Keratinocyte (primary cell): ENCODE results near the gene ANKDD1B. TPM values are rescaled to one million over a fixed set of nuclear protein-coding genes. Genes with fewer than 3 reads are reported as not detected.
A peak's percentile ranks its signal among the peaks of the same experiment; 100 is the strongest.

ENCODE experiments used
- DNase-seq: peaks from one replicate; pipeline ENCODE4 v3.0.0-alpha.2; 2011; ENCODE audit warnings: low read depth, missing footprints, low spot score
- FAIRE-seq: peaks from 2 replicates; lab custom pipeline; 2011; peaks lifted over from hg19 to GRCh38; lab: Jason Lieb, UNC
- H2AFZ ChIP-seq: 2 replicates; pipeline ENCODE4 v1.6.0; 2012; ENCODE audit warnings: low read length, control low read depth, inconsistent platforms; ENCODE audit not compliant: control insufficient read depth
- H3K27ac ChIP-seq: 2 replicates; pipeline ENCODE4 v1.5.1; 2011; ENCODE audit warnings: low read length; ENCODE audit not compliant: control insufficient read depth, insufficient read depth
- H3K27me3 ChIP-seq: 3 replicates; pipeline ENCODE4 v1.6.0; 2011; ENCODE audit warnings: low read length; ENCODE audit not compliant: control insufficient read depth, insufficient read depth; ENCODE audit errors: extremely low read depth
- H3K36me3 ChIP-seq, 2 experiments: 2 replicates in 1 of 2; 3 replicates in 1 of 2; pipeline ENCODE4 v1.5.1; 2011; ENCODE audit warnings: low read length in 2 of 2, mild to moderate bottlenecking in 1 of 2; ENCODE audit not compliant: control insufficient read depth in 2 of 2, insufficient read depth in 2 of 2; ENCODE audit errors: extremely low read depth in 1 of 2
- H3K4me1 ChIP-seq: 3 replicates; pipeline ENCODE4 v1.5.1; 2011; ENCODE audit warnings: low read length; ENCODE audit not compliant: control insufficient read depth, insufficient read depth; ENCODE audit errors: extremely low read depth
- H3K4me2 ChIP-seq: 3 replicates; pipeline ENCODE4 v1.6.0; 2011; ENCODE audit warnings: low read depth, low read length; ENCODE audit not compliant: control insufficient read depth, insufficient read depth; ENCODE audit errors: extremely low read depth
- H3K4me3 ChIP-seq, 3 experiments: fragments of 200-600 bp in 1 of 3; sonication (generic) in 1 of 3; 2 replicates in 2 of 3; 3 replicates in 1 of 3; pipeline ENCODE4 v1.5.1; 2011 to 2016; ENCODE audit warnings: low read length in 3 of 3, mild to moderate bottlenecking in 3 of 3, control low read depth in 2 of 3, inconsistent platforms in 1 of 3, low read depth in 1 of 3, mixed read lengths in 1 of 3, mixed run types in 1 of 3, moderate library complexity in 1 of 3; ENCODE audit not compliant: control insufficient read depth in 2 of 3, insufficient read depth in 2 of 3; ENCODE audit errors: extremely low read depth in 1 of 3
- H3K79me2 ChIP-seq: 2 replicates; pipeline ENCODE4 v1.6.0; 2012; ENCODE audit warnings: low read length; ENCODE audit not compliant: control insufficient read depth, insufficient read depth
- H3K9ac ChIP-seq: 3 replicates; pipeline ENCODE4 v1.6.0; 2011; ENCODE audit warnings: low read length; ENCODE audit not compliant: control insufficient read depth, insufficient read depth; ENCODE audit errors: extremely low read depth
- H3K9me1 ChIP-seq: 3 replicates; pipeline ENCODE4 v1.6.0; 2011; ENCODE audit warnings: low read length; ENCODE audit not compliant: control insufficient read depth, insufficient read depth; ENCODE audit errors: extremely low read depth
- H3K9me3 ChIP-seq: 2 replicates; pipeline ENCODE4 v1.5.1; 2012; ENCODE audit warnings: low read depth, low read length; ENCODE audit not compliant: control insufficient read depth
- H4K20me1 ChIP-seq: 3 replicates; pipeline ENCODE4 v1.6.0; 2011; ENCODE audit warnings: low read length; ENCODE audit not compliant: control insufficient read depth, insufficient read depth; ENCODE audit errors: extremely low read depth
- EZH2 ChIP-seq: IDR thresholded peaks from one replicate; pipeline ENCODE4 v1.6.1; 2012; ENCODE audit warnings: inconsistent platforms, mild to moderate bottlenecking, low read length, moderate library complexity
- dilution Hi-C: fragments of 300-500 bp; cut with MboI; formaldehyde crosslinking; loops from one replicate; pipeline ENCODE4 v1.7.0; 2020; ENCODE audit warnings: low sequenced_read_pairs; ENCODE audit not compliant: extremely low pct_ligation_motif_present
- polyA plus RNA-seq, 5 experiments: library from polyadenylated mRNA; depleted of rRNA in 3 of 5; stranded (reverse) in 3 of 5; stranded (forward) in 1 of 5; unstranded in 1 of 5; fragments of >200 nt; gene quantifications; 1 replicate in 1 of 5; 2 replicates in 3 of 5; 3 replicates in 1 of 5; pipeline versions ENCODE4 v1.2.1 to v1.2.3, GENCODE V29; 2011 to 2012; ENCODE audit warnings: missing spikeins in 2 of 5, low read depth in 1 of 5, low replicate concordance in 1 of 5
- TF ChIP-seq, protein P1 (sequence below), 3 experiments: IDR thresholded peaks in 1 of 3; conservative IDR thresholded peaks in 1 of 3; optimal IDR thresholded peaks in 1 of 3; 2 replicates in 2 of 3; 3 replicates in 1 of 3; pipeline versions ENCODE3 to v1.5.1; 2011; ENCODE audit warnings: low read length in 3 of 3, mild to moderate bottlenecking in 3 of 3, moderate library complexity in 2 of 3, control low read depth in 1 of 3, inconsistent platforms in 1 of 3; ENCODE audit not compliant: insufficient read depth in 2 of 3; ENCODE audit errors: extremely low read depth in 1 of 3

ANKDD1B gene
- polyA plus RNA-seq, 1 donor (not counting 4 experiments of a cell fraction or from before 2014, with no cell fraction given): 1.1 TPM

DNA sequence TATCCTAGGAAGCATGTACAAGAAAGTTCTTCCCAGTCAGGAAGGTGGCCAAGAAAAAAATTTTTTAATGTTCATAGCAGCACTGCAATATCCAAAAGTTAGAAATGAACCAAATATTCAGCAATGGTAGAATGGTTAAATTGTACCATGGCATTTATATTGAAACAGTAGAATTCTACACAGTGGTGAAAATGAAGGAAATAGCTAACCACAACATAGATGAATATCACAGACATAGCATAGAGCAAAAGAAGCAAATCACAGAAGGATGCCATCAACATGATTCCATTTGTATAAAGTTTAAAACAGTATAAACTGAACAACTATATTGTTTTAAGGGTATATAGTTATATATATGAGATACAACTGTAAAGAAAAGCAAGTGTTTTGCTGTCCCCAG lies 10.7 kb upstream of the ANKDD1B start:
- H2AFZ ChIP-seq: no peak overlapping the region
- no peaks in the 10 kb centered on the region for H3K9me1 ChIP-seq
- H3K4me2 ChIP-seq: no peak overlapping the region
- FAIRE-seq: no peak
- H3K4me1 ChIP-seq: peaks cover 34% of the 10 kb centered on the region
- TF ChIP-seq EZH2: no peak
- TF ChIP-seq, protein P1, sequence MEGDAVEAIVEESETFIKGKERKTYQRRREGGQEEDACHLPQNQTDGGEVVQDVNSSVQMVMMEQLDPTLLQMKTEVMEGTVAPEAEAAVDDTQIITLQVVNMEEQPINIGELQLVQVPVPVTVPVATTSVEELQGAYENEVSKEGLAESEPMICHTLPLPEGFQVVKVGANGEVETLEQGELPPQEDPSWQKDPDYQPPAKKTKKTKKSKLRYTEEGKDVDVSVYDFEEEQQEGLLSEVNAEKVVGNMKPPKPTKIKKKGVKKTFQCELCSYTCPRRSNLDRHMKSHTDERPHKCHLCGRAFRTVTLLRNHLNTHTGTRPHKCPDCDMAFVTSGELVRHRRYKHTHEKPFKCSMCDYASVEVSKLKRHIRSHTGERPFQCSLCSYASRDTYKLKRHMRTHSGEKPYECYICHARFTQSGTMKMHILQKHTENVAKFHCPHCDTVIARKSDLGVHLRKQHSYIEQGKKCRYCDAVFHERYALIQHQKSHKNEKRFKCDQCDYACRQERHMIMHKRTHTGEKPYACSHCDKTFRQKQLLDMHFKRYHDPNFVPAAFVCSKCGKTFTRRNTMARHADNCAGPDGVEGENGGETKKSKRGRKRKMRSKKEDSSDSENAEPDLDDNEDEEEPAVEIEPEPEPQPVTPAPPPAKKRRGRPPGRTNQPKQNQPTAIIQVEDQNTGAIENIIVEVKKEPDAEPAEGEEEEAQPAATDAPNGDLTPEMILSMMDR (optimal IDR thresholded peaks at IDR 0.05 in 1 of 3, IDR thresholded peaks at IDR 0.05 in 1 of 3, conservative IDR thresholded peaks at IDR 0.05 in 1 of 3; ENCODE audit: extremely low read depth in 1 of 3, insufficient read depth in 2 of 3, low read length in 3 of 3): no peak
- no peaks in the 10 kb centered on the region for H4K20me1 ChIP-seq
- no peak overlapping the region for H3K27ac ChIP-seq
- H3K27me3 ChIP-seq: no peaks in the 10 kb centered on the region
- no peaks in the 10 kb centered on the region for H3K9me3 ChIP-seq
- H3K36me3 ChIP-seq: no peaks in the 10 kb centered on the region
- H3K79me2 ChIP-seq: no peaks in the 10 kb centered on the region
- dilution Hi-C loops: no loop called here
- H3K9ac ChIP-seq: no peak overlapping the region
- no peak for DNase-seq
- H3K4me3 ChIP-seq: no peak overlapping the region

DNA sequence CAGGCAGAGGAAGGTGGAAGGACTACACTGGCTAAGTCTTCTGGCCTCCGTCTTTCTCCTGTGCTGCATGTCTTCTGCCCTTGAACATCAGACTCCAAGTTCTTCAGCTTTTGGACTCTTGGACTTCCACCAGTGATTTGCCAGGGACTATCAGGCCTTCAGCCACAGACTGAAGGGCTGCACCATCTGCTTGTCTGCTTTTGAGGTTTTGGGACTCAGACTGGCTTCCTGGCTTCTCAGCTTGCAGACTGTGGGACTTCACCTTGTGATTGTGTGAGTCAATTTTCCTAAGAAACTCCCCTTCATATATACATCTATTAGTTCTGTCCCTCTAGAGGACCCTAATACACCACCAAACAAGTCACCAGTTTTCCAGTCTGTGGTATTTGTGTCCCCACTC lies 9.7 kb upstream of the ANKDD1B start:
- Histone ChIP-seq H3K27ac (peak overlapping the region; percentile 42), H3K4me2 (no peak overlapping the region), H3K9me1 (no peaks in the 10 kb centered on the region), H4K20me1 (no peaks in the 10 kb centered on the region), H2AFZ (no peak overlapping the region), H3K9ac (no peak overlapping the region), H3K36me3 (no peaks in the 10 kb centered on the region), H3K9me3 (no peaks in the 10 kb centered on the region), H3K27me3 (no peaks in the 10 kb centered on the region), H3K4me3 (no peak overlapping the region), H3K4me1 (peaks cover 36% of the 10 kb centered on the region), H3K79me2 (no peaks in the 10 kb centered on the region)
- no peak for FAIRE-seq
- no peak for DNase-seq
- TF ChIP-seq EZH2: no peak
- TF ChIP-seq, protein P1 (optimal IDR thresholded peaks at IDR 0.05 in 1 of 3, IDR thresholded peaks at IDR 0.05 in 1 of 3, conservative IDR thresholded peaks at IDR 0.05 in 1 of 3; ENCODE audit: extremely low read depth in 1 of 3, insufficient read depth in 2 of 3, low read length in 3 of 3): no peak
- dilution Hi-C loops: no loop called here
